HG03045 (cell line): ENCODE data around the gene XIAP.
A peak's percentile ranks its signal among the peaks of the same experiment; 100 is the strongest.
"Not testable (repeated sequence)": the region's sequence is repeated elsewhere in the genome, so short reads cannot be mapped to it uniquely, and the experiment has no call there.

Experiments
- ATAC-seq: cut with Tn5 transposase; IDR thresholded peaks from one replicate; pipeline ENCODE4 v1.9.1; 2021; ENCODE audit warnings: mild to moderate bottlenecking, moderate library complexity; ENCODE audit not compliant: unreplicated experiment

The XIAP gene

GRCh38 chrX:123873956-123874355, 14.1 kb downstream of the XIAP start:
- no peak for ATAC-seq

GRCh38 chrX:123876177-123876576, 16.3 kb downstream of the XIAP start:
- ATAC-seq: no peak

GRCh38 chrX:123876844-123877243, 17.0 kb downstream of the XIAP start:
- ATAC-seq: no peak

- ATAC-seq: peak; percentile 70
Measured at GRCh38 chrX:123878252-123878721, 18.4 kb downstream of the XIAP start.

GRCh38 chrX:123881330-123881729, 21.5 kb downstream of the XIAP start:
- ATAC-seq: no peak

GRCh38 chrX:123882391-123882790, 22.5 kb downstream of the XIAP start:
- no peak for ATAC-seq

- no peak for ATAC-seq
Measured at GRCh38 chrX:123884809-123885408, 25.1 kb downstream of the XIAP start.

GRCh38 chrX:123899701-123900100, 39.8 kb downstream of the XIAP start:
- no peak for ATAC-seq

- not testable (repeated sequence) for ATAC-seq
Measured at GRCh38 chrX:123903261-123903660, 43.4 kb downstream of the XIAP start.

- no peak for ATAC-seq
Measured at GRCh38 chrX:123905332-123905731, 45.5 kb downstream of the XIAP start.

- no peak for ATAC-seq
Measured at GRCh38 chrX:123906557-123907316, 46.9 kb downstream of the XIAP start.

GRCh38 chrX:123909523-123909922, 49.7 kb downstream of the XIAP start:
- ATAC-seq: no peak

GRCh38 chrX:123917069-123917468, 57.2 kb downstream of the XIAP start:
- no peak for ATAC-seq

- ATAC-seq: no peak
Measured at GRCh38 chrX:123918106-123918721, 58.4 kb downstream of the XIAP start.

GRCh38 chrX:123920105-123920785, 60.4 kb downstream of the XIAP start:
- ATAC-seq: no peak

GRCh38 chrX:123923211-123923610, 63.4 kb downstream of the XIAP start:
- no peak for ATAC-seq

- no peak for ATAC-seq
Measured at GRCh38 chrX:123924186-123924585, 64.3 kb downstream of the XIAP start.

- no peak for ATAC-seq
Measured at GRCh38 chrX:123927845-123928244, 68.0 kb downstream of the XIAP start.

- not testable (repeated sequence) for ATAC-seq
Measured at GRCh38 chrX:123932055-123932454, 72.2 kb downstream of the XIAP start.

GRCh38 chrX:123943074-123943473, 83.2 kb downstream of the XIAP start:
- ATAC-seq: no peak

- no peak for ATAC-seq
Measured at GRCh38 chrX:123943488-123943887, 83.6 kb downstream of the XIAP start.
